T47D (cell line): ENCODE measurements around the gene ADGB.

ENCODE experiments used
- DNase-seq, 2 experiments: peaks; one replicate each; pipeline versions ENCODE4 v3.0.0 to v3.0.0-alpha.2; 2011 to 2012; ENCODE audit warnings: low read depth in 1 of 2, low spot score in 1 of 2
- JUND ChIP-seq: IDR thresholded peaks from 2 replicates; pipeline ENCODE4 v1.6.1; 2012; ENCODE audit warnings: low read depth
- in situ Hi-C: cut with HindIII; loops from 2 replicates; pipeline ENCODE4 v1.10.0; 2016; ENCODE audit warnings: low sequenced_read_pairs, low pct_unique_long_range_greater_than_20kb

ADGB gene

GRCh38 chr6:146856296-146856695 lies 257.5 kb downstream of the ADGB start:
- in situ Hi-C loops = no loop called here
- TF ChIP-seq JUND = no peak
- DNase-seq = no peak

GRCh38 chr6:146857180-146857979 lies 258.6 kb downstream of the ADGB start:
- DNase-seq = peak; percentile 26 to 62
- TF ChIP-seq JUND = no peak
- in situ Hi-C loops = no loop called here

- in situ Hi-C loops = no loop called here
Measured at GRCh38 chr6:146857980-146858347, 259.2 kb downstream of the ADGB start.

GRCh38 chr6:146859206-146859605 lies 260.4 kb downstream of the ADGB start:
- TF ChIP-seq JUND = no peak
- in situ Hi-C loops = no loop called here

More at GRCh38 chr6:146857980-146858347, 259.2 kb downstream of the ADGB start:
- DNase-seq = no peak
- TF ChIP-seq JUND = no peak

GRCh38 chr6:146859795-146860495 lies 261.2 kb downstream of the ADGB start:
- DNase-seq = no peak
- in situ Hi-C loops = no loop called here
- TF ChIP-seq JUND = no peak

More at GRCh38 chr6:146859206-146859605, 260.4 kb downstream of the ADGB start:
- no peak for DNase-seq

GRCh38 chr6:146860583-146860982 lies 261.8 kb downstream of the ADGB start:
- no peak for TF ChIP-seq JUND
- peak in 1 of 2 experiments; percentile 3 for DNase-seq
- in situ Hi-C loops = no loop called here

- TF ChIP-seq JUND = no peak
- peak in 1 of 2 experiments; percentile 71 for DNase-seq
- in situ Hi-C loops = no loop called here
Measured at GRCh38 chr6:146861029-146861563, 262.3 kb downstream of the ADGB start.

GRCh38 chr6:146861716-146862115 lies 262.9 kb downstream of the ADGB start:
- TF ChIP-seq JUND = no peak
- in situ Hi-C loops = no loop called here
- no peak for DNase-seq

- no peak for DNase-seq
- no peak for TF ChIP-seq JUND
- in situ Hi-C loops = no loop called here
Measured at GRCh38 chr6:146862508-146862919, 263.7 kb downstream of the ADGB start.

GRCh38 chr6:146864300-146864699 lies 265.5 kb downstream of the ADGB start:
- DNase-seq = no peak
- no peak for TF ChIP-seq JUND
- in situ Hi-C loops = no loop called here

GRCh38 chr6:146864885-146865284 lies 266.1 kb downstream of the ADGB start:
- no peak for DNase-seq
- TF ChIP-seq JUND = no peak
- in situ Hi-C loops = no loop called here
